Transverse colon (tissue), 3 donors: ENCODE measurements around the gene PGLYRP3.

ENCODE experiments used
- CTCF ChIP-seq, 5 experiments: fragments of 200-600 bp in 3 of 5; fragments of 450-650 bp in 2 of 5; sonication (generic) in 3 of 5; IDR thresholded peaks; 1 replicate in 2 of 5; 2 replicates in 3 of 5; pipeline ENCODE4 v1.5.1; 2016 to 2017; ENCODE audit warnings: antibody characterized with exemption in 5 of 5, inconsistent platforms in 3 of 5, mild to moderate bottlenecking in 2 of 5, moderate library complexity in 1 of 5
- POLR2A ChIP-seq: fragments of 450-650 bp; IDR thresholded peaks from one replicate; pipeline ENCODE4 v1.6.1; 2016; ENCODE audit warnings: antibody characterized with exemption, mild to moderate bottlenecking, moderate library complexity

- TF ChIP-seq CTCF (IDR thresholded peaks at IDR 0.05) (no peak), POLR2A (no peak)
These were observed 9.8 kb upstream of the PGLYRP3 start for GRCh38 chr1:153322568-153322967.
